ENCODE results near the gene C16orf96.

Gene C16orf96

GRCh38 chr16:4599037-4599436 lies 42.9 kb downstream of the C16orf96 start:
- no peak for ATAC-seq
- Mint-ChIP-seq H3K9me3 (no peaks in the 10 kb centered on the region), H3K27ac (no peak overlapping the region), H3K4me3 (no peak overlapping the region), H3K27me3 (peaks cover 12% of the 10 kb centered on the region), H3K4me1 (no peaks in the 10 kb centered on the region), H3K36me3 (no peaks in the 10 kb centered on the region)

GRCh38 chr16:4599545-4599944 lies 43.4 kb downstream of the C16orf96 start:
- Mint-ChIP-seq H3K36me3 (no peaks in the 10 kb centered on the region), H3K27ac (no peak overlapping the region), H3K27me3 (peaks cover 8% of the 10 kb centered on the region), H3K9me3 (no peaks in the 10 kb centered on the region), H3K4me3 (no peak overlapping the region), H3K4me1 (no peaks in the 10 kb centered on the region)
- no peak for ATAC-seq

DNA sequence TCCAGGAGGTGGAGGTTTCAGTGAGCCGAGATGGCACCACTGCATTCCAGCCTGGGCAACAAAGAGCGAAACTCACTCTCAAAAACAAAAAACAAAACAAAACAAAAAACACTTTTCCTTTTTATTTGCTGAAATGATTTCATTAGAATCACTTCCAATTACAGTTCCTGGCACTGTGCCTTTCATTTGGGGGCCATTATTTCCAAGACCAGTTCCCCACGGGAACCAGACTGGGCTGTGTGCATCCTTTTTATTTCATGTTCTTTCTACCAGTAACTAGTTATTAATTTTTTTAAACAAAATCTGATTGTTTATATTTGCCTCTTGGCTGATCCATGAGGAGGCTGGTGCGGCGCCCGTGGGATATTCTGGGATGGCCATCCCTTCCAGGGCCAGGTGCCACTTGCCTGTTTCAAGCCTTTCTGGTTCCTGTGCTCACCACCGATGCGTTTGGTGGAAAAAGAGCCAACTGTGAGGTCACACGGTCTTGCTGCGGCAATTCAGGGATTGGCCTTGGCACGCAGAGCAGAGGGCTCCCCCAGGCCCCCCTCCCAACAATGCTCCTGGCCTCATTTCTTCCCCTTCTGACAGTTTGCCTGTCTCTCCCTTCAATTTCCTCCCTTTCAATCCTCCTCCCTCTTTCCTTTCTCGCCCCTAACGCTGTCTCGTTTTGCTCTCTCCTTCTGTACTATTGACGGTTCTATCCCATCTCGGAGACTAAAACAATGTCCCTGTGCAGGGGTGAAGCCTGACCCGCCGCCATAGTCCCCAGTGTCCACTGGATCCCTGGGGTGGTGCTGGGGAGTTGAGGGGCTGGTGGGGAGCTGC lies 45.1 kb downstream of the C16orf96 start:
- no peak for ATAC-seq
- no peaks in the 10 kb centered on the region for H3K4me1 Mint-ChIP-seq
- no peaks in the 10 kb centered on the region for H3K9me3 Mint-ChIP-seq
- no peaks in the 10 kb centered on the region for H3K27me3 Mint-ChIP-seq
- H3K4me3 Mint-ChIP-seq, result no peak overlapping the region
- no peak overlapping the region for H3K27ac Mint-ChIP-seq
- H3K36me3 Mint-ChIP-seq, result no peaks in the 10 kb centered on the region

- H3K4me3 Mint-ChIP-seq, result no peak overlapping the region
- H3K36me3 Mint-ChIP-seq, result peaks cover 3% of the 10 kb centered on the region
- no peaks in the 10 kb centered on the region for H3K9me3 Mint-ChIP-seq
- no peaks in the 10 kb centered on the region for H3K4me1 Mint-ChIP-seq
- no peaks in the 10 kb centered on the region for H3K27me3 Mint-ChIP-seq
- H3K27ac Mint-ChIP-seq, result no peak overlapping the region
- no peak for ATAC-seq
These were observed 45.7 kb downstream of the C16orf96 start for GRCh38 chr16:4601864-4602186.

- Mint-ChIP-seq H3K36me3 (peaks cover 7% of the 10 kb centered on the region), H3K4me1 (no peaks in the 10 kb centered on the region), H3K27ac (no peak overlapping the region), H3K9me3 (no peaks in the 10 kb centered on the region), H3K27me3 (no peaks in the 10 kb centered on the region), H3K4me3 (no peak overlapping the region)
- ATAC-seq, result no peak
These were observed 46.2 kb downstream of the C16orf96 start for GRCh38 chr16:4602331-4602730.

- H3K4me1 Mint-ChIP-seq, result no peaks in the 10 kb centered on the region
- H3K36me3 Mint-ChIP-seq, result peaks cover 21% of the 10 kb centered on the region
- H3K27ac Mint-ChIP-seq, result no peak overlapping the region
- no peaks in the 10 kb centered on the region for H3K27me3 Mint-ChIP-seq
- no peaks in the 10 kb centered on the region for H3K9me3 Mint-ChIP-seq
- no peak overlapping the region for H3K4me3 Mint-ChIP-seq
- no peak for ATAC-seq
These were observed 47.6 kb downstream of the C16orf96 start for GRCh38 chr16:4603624-4604170.

DNA sequence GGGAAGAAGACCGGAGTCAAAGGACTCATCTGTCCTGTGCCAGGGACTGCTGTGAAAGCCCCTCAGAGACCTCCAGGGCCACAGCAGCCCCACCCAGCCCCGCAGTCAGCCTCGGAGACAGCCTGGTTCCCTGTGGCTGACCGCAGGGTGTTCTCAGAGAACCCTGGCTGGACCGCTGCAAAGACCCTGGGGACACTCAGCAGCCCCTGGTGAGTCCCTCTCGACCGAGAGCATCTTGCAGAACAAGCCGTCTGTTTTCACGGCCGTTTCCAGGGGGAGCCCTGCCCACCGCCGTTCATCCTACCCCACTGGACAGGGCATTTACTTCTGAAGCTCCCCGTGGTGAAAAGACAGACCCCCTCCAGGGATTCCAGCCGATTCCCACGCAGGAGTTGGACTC lies 48.3 kb downstream of the C16orf96 start:
- H3K27ac Mint-ChIP-seq, result no peak overlapping the region
- no peaks in the 10 kb centered on the region for H3K27me3 Mint-ChIP-seq
- H3K9me3 Mint-ChIP-seq, result no peaks in the 10 kb centered on the region
- no peak overlapping the region for H3K4me3 Mint-ChIP-seq
- no peaks in the 10 kb centered on the region for H3K4me1 Mint-ChIP-seq
- peaks cover 23% of the 10 kb centered on the region for H3K36me3 Mint-ChIP-seq
- no peak for ATAC-seq

- peaks cover 23% of the 10 kb centered on the region for H3K36me3 Mint-ChIP-seq
- H3K9me3 Mint-ChIP-seq, result no peaks in the 10 kb centered on the region
- H3K4me3 Mint-ChIP-seq, result no peak overlapping the region
- H3K27ac Mint-ChIP-seq, result no peak overlapping the region
- H3K4me1 Mint-ChIP-seq, result peaks cover 3% of the 10 kb centered on the region
- no peaks in the 10 kb centered on the region for H3K27me3 Mint-ChIP-seq
- ATAC-seq, result no peak
These were observed 50.2 kb downstream of the C16orf96 start for GRCh38 chr16:4606354-4606753.

DNA sequence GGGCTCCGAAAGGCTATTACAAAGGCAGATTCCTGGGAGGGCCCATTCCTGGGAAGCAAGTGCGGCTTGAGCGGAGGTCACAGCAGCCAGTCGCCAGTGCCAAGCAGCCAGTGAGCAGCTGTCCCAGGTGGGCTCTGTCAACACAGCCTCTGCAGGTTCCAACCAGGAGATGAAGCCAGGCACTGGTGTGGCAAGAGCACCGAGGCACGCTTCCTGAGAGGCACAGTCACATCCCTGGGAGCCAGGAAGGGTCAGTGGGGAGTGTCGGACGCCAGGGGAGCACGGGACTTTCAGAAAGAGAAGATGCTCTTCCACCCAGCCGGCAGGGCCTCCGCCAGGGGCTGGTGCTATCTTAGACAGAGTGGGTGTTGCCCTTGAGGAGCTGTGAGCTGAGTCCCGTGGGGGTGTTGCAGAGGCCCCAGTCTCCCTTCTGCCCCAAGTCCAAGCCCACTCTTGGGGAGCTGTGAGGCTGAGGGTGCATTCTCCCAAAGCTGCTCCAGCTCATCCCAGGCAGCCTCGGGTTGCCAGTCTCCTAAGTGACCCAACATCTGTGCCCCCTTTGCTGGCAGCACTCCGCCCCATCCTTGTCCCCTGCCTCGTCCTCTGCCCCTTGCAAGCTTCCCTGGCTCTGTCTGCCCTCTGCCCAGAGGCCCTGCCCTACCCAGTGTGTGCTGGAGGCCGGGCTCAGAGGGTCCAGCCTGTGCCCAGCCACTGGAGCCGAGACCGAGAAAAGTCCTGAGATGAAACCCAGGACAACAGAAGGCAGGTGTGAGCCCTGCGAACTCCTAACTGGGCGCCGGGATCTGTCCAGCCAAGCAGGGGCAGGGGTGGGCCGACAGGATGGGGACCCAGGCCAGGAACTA lies 51.9 kb downstream of the C16orf96 start:
- H3K27me3 Mint-ChIP-seq, result no peaks in the 10 kb centered on the region
- peaks cover 23% of the 10 kb centered on the region for H3K36me3 Mint-ChIP-seq
- no peaks in the 10 kb centered on the region for H3K9me3 Mint-ChIP-seq
- H3K4me3 Mint-ChIP-seq, result no peak overlapping the region
- ATAC-seq, result no peak
- peaks cover 11% of the 10 kb centered on the region for H3K4me1 Mint-ChIP-seq
- H3K27ac Mint-ChIP-seq, result no peak overlapping the region

GRCh38 chr16:4608704-4608980 lies 52.5 kb downstream of the C16orf96 start:
- Mint-ChIP-seq H3K4me3 (no peak overlapping the region), H3K4me1 (peaks cover 16% of the 10 kb centered on the region), H3K27ac (no peak overlapping the region), H3K27me3 (no peaks in the 10 kb centered on the region), H3K9me3 (no peaks in the 10 kb centered on the region), H3K36me3 (peaks cover 23% of the 10 kb centered on the region)
- no peak for ATAC-seq

DNA sequence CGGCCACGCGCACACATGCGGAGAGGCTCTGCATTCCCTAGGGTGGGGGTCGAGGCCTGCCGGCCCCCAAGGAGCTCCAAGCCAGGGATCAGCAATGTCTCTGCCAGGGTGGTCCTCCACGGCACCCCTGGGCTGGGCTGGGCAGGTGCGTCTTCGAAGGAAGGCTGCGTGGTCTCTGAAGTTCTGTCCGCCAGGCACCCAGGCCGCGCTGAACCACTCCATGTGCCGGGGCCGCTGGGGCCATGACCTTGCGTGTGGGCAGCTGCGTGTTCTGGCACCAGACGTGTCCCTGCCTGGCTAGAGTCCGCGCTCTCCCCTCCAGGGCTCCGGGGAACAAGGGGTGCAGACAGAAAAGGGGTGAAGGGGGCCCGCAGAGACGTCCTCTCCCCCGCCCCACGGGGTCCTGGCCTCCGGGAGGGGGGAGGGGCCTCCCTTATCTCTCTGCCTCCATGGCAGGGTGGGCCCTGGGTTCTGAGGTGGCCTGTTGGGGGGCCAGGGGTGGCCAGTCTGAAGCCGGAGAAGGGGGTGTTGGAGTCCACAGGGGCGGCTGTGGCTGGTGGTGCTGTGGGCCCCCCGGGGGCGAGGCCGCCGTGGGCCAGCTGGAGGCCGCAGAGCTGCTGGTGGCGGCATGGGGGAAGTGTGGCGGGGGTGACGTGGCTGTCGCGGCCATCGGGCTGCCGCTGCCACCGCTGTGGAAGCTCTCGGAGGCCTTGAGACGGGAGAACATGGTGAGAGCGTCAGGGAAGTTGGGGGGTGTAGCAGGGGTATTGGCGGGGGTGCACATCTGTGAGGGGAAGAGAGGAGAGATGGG lies 53.3 kb downstream of the C16orf96 start:
- no peak overlapping the region for H3K4me3 Mint-ChIP-seq
- no peaks in the 10 kb centered on the region for H3K9me3 Mint-ChIP-seq
- H3K27me3 Mint-ChIP-seq, result no peaks in the 10 kb centered on the region
- peaks cover 19% of the 10 kb centered on the region for H3K4me1 Mint-ChIP-seq
- no peak for ATAC-seq
- peaks cover 23% of the 10 kb centered on the region for H3K36me3 Mint-ChIP-seq
- no peak overlapping the region for H3K27ac Mint-ChIP-seq

DNA sequence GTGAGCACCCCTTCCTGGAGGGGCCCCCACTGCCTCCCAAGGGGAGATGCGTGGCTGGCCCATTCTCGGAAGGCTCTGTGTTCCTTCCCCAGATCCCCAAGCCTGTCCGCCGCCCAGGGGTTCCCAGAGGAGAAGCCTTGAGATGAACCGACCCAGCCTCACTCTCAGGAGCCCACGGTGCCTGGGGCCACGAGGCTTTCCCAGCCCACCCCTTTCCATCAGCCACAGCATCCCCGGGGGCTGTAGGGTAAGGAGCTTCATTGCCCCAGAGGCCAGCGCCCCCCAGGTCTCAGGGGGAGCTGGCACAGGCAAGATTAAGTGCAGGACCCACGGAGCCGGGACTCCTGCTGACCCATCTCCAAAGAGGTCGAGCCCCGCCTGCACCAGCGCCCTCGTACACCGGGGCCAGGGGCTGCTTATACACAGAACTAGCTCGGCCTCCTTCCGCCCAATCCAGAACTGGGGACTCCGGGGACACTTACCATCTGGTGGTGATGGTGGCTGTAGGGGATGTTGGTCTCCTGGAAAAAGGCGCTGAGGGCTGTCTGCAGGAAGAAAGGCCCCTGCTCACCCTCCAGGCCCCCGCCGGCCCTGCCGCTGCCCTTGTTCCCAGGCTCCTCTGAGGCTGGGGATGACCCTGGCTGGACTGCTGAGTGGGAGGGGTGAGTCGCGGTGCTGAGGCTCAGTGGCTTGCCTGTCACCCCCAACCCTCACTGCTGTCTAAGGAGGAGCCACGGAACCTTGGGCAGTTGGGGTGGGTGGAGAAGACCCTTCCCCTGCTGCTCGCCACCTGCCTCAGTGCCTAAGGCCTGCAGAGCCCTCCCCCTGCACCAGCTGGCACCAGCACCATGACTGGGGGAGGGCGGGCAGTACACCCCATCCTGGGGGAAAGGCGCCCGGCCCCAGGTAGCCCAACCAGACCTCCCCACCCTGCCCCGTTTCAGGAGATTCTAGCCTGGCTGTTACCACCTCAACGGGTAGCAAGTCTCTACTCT lies 54.2 kb downstream of the C16orf96 start:
- peaks cover 23% of the 10 kb centered on the region for H3K36me3 Mint-ChIP-seq
- no peak for ATAC-seq
- H3K27ac Mint-ChIP-seq, result no peak overlapping the region
- H3K27me3 Mint-ChIP-seq, result no peaks in the 10 kb centered on the region
- no peaks in the 10 kb centered on the region for H3K9me3 Mint-ChIP-seq
- H3K4me1 Mint-ChIP-seq, result peaks cover 25% of the 10 kb centered on the region
- no peak overlapping the region for H3K4me3 Mint-ChIP-seq

GRCh38 chr16:4611337-4612021 lies 55.3 kb downstream of the C16orf96 start:
- no peaks in the 10 kb centered on the region for H3K9me3 Mint-ChIP-seq
- H3K4me3 Mint-ChIP-seq, result no peak overlapping the region
- peaks cover 37% of the 10 kb centered on the region for H3K4me1 Mint-ChIP-seq
- no peak overlapping the region for H3K27ac Mint-ChIP-seq
- H3K27me3 Mint-ChIP-seq, result no peaks in the 10 kb centered on the region
- peaks cover 23% of the 10 kb centered on the region for H3K36me3 Mint-ChIP-seq
- no peak for ATAC-seq

DNA sequence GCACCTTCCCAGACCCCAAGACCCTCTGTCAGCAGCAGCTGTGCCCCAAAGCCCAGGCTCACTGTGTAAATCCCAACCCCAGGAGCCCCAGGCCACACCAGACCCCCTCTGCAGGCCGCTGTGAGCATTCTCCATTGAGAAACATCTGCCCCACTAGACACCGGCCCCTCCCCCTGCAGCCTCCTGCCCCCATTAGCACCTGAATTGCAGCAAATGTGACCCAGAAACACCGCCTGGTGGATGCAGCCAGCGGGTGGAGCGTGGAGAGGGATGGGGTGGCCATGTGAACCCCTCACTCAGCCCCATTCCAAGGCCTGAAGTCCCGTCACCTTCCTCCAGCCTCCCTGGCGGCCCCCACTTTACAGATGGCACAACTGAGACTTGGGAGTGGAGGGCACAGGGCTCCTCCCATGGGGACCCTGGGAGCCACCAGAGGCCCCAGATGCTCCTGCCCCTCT lies 56.4 kb downstream of the C16orf96 start:
- H3K27me3 Mint-ChIP-seq, result no peaks in the 10 kb centered on the region
- H3K9me3 Mint-ChIP-seq, result no peaks in the 10 kb centered on the region
- no peak for ATAC-seq
- H3K4me3 Mint-ChIP-seq, result no peak overlapping the region
- H3K36me3 Mint-ChIP-seq, result peaks cover 14% of the 10 kb centered on the region
- H3K27ac Mint-ChIP-seq, result no peak overlapping the region
- peaks cover 43% of the 10 kb centered on the region for H3K4me1 Mint-ChIP-seq

Measured in stimulated activated memory B cell treated with anti-CD40 and anti-IgM and Interleukin-4, amounts not matched to agents 10 μg/mL and 1 μg/mL and 100 μg/mL, for 72 hours (primary cell).